K562 (cell line): ENCODE data around the gene IGSF23.

Experiments used
- ARNT ChIP-seq, 2 experiments: fragments of 450-650 bp; IDR thresholded peaks; 2 replicates each; pipeline ENCODE4 v1.6.1; 2016; ENCODE audit warnings: mild to moderate bottlenecking in 1 of 2
- PHB ChIP-seq: fragments of 250-450 bp; sonication (Bioruptor Pico); IDR thresholded peaks from 2 replicates; pipeline ENCODE4 v1.5.0; 2021
- SMC3 ChIP-seq: conservative IDR thresholded peaks from 2 replicates; pipeline ENCODE4 v1.6.1; 2011; ENCODE audit warnings: low read depth, low read length, improper control_type of control experiment; ENCODE audit not compliant: insufficient read depth
- SPI1 ChIP-seq: IDR thresholded peaks from 2 replicates; pipeline ENCODE4 v1.6.1; 2011; ENCODE audit warnings: low read depth, low read length, control low read depth, borderline replicate concordance
- ZBTB26 ChIP-seq: fragments of 450-650 bp; formaldehyde crosslinking; IDR thresholded peaks from 2 replicates; pipeline ENCODE4 v1.4.0; 2022; ENCODE audit warnings: missing genetic modification characterization
- ZNF232 ChIP-seq: sonication (generic); formaldehyde crosslinking; IDR thresholded peaks from 2 replicates; pipeline ENCODE4 v1.8.0; 2022; ENCODE audit warnings: mild to moderate bottlenecking, missing genetic modification reagents
- TF ChIP-seq, protein P1 (sequence below): fragments of 200-600 bp; sonication (generic); IDR thresholded peaks from one replicate; pipeline ENCODE4 v1.6.1; 2012; ENCODE audit warnings: mild to moderate bottlenecking, low read depth, low read length, inconsistent platforms
- TF ChIP-seq, protein P2 (sequence below), 3 experiments: IDR thresholded peaks in 2 of 3; conservative IDR thresholded peaks in 1 of 3; 2 replicates each; pipeline ENCODE4 v1.5.1; 2011 to 2012; ENCODE audit warnings: low read length in 3 of 3, mild to moderate bottlenecking in 3 of 3, control low read depth in 2 of 3, improper control_type of control experiment in 1 of 3, inconsistent platforms in 1 of 3, low read depth in 1 of 3, mixed read lengths in 1 of 3, moderate library complexity in 1 of 3; ENCODE audit not compliant: insufficient read depth in 2 of 3

DNA sequence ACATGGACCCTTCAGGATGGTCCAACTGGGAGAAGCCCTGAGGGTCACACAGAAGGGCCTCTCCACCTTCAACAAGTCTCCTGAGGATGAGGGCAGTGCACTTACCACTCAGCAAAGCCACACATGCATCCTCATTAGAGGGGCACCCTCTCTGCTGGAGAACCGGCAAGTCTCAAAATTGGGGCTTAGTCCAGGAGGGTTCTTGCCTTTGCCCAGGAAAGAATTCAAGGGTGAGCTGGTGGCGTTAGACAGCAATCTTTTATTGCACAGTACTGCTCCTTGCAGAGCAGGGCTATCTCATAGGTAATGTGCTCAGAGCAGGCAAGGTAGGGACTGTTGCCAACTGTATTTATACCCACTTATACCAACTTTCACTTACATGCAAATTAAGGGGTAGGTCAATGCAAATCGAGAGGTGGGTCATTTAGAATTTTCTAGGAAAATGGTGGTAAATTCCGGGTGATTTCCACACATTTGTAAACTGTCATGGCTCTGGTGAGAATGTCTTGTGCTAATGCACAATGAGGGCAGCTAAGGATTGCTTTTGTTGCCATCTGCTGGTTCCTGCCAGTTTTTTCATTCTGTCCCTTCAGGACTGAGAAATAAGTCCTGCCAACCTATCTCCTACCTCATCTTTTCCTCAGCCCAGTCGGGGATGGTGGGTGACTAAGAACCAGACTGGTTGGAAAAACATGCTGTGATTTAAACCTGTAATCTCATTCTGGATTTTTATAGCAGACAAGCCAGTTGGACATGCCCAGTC, 27.8 kb upstream of the IGSF23 start:
- TF ChIP-seq ZNF232 (no peak), PHB (CRISPR knock-in tag) (no peak), ARNT (IDR thresholded peaks at IDR 0.05) (no peak), SPI1 (no peak), ZBTB26 (CRISPR knock-in tag) (no peak), SMC3 (no peak)
- TF ChIP-seq, protein P1, sequence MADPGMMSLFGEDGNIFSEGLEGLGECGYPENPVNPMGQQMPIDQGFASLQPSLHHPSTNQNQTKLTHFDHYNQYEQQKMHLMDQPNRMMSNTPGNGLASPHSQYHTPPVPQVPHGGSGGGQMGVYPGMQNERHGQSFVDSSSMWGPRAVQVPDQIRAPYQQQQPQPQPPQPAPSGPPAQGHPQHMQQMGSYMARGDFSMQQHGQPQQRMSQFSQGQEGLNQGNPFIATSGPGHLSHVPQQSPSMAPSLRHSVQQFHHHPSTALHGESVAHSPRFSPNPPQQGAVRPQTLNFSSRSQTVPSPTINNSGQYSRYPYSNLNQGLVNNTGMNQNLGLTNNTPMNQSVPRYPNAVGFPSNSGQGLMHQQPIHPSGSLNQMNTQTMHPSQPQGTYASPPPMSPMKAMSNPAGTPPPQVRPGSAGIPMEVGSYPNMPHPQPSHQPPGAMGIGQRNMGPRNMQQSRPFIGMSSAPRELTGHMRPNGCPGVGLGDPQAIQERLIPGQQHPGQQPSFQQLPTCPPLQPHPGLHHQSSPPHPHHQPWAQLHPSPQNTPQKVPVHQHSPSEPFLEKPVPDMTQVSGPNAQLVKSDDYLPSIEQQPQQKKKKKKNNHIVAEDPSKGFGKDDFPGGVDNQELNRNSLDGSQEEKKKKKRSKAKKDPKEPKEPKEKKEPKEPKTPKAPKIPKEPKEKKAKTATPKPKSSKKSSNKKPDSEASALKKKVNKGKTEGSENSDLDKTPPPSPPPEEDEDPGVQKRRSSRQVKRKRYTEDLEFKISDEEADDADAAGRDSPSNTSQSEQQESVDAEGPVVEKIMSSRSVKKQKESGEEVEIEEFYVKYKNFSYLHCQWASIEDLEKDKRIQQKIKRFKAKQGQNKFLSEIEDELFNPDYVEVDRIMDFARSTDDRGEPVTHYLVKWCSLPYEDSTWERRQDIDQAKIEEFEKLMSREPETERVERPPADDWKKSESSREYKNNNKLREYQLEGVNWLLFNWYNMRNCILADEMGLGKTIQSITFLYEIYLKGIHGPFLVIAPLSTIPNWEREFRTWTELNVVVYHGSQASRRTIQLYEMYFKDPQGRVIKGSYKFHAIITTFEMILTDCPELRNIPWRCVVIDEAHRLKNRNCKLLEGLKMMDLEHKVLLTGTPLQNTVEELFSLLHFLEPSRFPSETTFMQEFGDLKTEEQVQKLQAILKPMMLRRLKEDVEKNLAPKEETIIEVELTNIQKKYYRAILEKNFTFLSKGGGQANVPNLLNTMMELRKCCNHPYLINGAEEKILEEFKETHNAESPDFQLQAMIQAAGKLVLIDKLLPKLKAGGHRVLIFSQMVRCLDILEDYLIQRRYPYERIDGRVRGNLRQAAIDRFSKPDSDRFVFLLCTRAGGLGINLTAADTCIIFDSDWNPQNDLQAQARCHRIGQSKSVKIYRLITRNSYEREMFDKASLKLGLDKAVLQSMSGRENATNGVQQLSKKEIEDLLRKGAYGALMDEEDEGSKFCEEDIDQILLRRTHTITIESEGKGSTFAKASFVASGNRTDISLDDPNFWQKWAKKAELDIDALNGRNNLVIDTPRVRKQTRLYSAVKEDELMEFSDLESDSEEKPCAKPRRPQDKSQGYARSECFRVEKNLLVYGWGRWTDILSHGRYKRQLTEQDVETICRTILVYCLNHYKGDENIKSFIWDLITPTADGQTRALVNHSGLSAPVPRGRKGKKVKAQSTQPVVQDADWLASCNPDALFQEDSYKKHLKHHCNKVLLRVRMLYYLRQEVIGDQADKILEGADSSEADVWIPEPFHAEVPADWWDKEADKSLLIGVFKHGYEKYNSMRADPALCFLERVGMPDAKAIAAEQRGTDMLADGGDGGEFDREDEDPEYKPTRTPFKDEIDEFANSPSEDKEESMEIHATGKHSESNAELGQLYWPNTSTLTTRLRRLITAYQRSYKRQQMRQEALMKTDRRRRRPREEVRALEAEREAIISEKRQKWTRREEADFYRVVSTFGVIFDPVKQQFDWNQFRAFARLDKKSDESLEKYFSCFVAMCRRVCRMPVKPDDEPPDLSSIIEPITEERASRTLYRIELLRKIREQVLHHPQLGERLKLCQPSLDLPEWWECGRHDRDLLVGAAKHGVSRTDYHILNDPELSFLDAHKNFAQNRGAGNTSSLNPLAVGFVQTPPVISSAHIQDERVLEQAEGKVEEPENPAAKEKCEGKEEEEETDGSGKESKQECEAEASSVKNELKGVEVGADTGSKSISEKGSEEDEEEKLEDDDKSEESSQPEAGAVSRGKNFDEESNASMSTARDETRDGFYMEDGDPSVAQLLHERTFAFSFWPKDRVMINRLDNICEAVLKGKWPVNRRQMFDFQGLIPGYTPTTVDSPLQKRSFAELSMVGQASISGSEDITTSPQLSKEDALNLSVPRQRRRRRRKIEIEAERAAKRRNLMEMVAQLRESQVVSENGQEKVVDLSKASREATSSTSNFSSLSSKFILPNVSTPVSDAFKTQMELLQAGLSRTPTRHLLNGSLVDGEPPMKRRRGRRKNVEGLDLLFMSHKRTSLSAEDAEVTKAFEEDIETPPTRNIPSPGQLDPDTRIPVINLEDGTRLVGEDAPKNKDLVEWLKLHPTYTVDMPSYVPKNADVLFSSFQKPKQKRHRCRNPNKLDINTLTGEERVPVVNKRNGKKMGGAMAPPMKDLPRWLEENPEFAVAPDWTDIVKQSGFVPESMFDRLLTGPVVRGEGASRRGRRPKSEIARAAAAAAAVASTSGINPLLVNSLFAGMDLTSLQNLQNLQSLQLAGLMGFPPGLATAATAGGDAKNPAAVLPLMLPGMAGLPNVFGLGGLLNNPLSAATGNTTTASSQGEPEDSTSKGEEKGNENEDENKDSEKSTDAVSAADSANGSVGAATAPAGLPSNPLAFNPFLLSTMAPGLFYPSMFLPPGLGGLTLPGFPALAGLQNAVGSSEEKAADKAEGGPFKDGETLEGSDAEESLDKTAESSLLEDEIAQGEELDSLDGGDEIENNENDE = no peak
- TF ChIP-seq, protein P2, sequence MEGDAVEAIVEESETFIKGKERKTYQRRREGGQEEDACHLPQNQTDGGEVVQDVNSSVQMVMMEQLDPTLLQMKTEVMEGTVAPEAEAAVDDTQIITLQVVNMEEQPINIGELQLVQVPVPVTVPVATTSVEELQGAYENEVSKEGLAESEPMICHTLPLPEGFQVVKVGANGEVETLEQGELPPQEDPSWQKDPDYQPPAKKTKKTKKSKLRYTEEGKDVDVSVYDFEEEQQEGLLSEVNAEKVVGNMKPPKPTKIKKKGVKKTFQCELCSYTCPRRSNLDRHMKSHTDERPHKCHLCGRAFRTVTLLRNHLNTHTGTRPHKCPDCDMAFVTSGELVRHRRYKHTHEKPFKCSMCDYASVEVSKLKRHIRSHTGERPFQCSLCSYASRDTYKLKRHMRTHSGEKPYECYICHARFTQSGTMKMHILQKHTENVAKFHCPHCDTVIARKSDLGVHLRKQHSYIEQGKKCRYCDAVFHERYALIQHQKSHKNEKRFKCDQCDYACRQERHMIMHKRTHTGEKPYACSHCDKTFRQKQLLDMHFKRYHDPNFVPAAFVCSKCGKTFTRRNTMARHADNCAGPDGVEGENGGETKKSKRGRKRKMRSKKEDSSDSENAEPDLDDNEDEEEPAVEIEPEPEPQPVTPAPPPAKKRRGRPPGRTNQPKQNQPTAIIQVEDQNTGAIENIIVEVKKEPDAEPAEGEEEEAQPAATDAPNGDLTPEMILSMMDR (IDR thresholded peaks at IDR 0.05 in 2 of 3, conservative IDR thresholded peaks at IDR 0.05 in 1 of 3; ENCODE audit: insufficient read depth in 2 of 3, low read depth in 1 of 3, low read length in 3 of 3) = peak in 1 of 3 experiments; percentile 33; a peak in 1 of 6 replicates
